Vagina (tissue), 2 donors: ENCODE data around the gene RAB37. TPM values are rescaled to one million over a fixed set of nuclear protein-coding genes. Genes with fewer than 3 reads are reported as not detected.

Experiments
- DNase-seq, 2 donors: peaks; one replicate each; pipeline ENCODE4 v3.0.0-alpha.2; 2017; ENCODE audit errors: extremely low spot score in 2 of 2
- H3K27ac ChIP-seq: fragments of 200-600 bp; sonication (generic); one replicate; pipeline ENCODE4 v1.5.1; 2019
- H3K27me3 ChIP-seq: fragments of 200-600 bp; sonication (generic); one replicate; pipeline ENCODE4 v1.5.1; 2019
- H3K36me3 ChIP-seq, 2 donors: fragments of 200-600 bp; sonication (generic); one replicate each; pipeline ENCODE4 v1.5.1; 2017 to 2019
- H3K4me1 ChIP-seq: fragments of 200-600 bp; sonication (generic); one replicate; pipeline ENCODE4 v1.5.1; 2019
- H3K4me3 ChIP-seq, 2 donors: fragments of 200-600 bp; sonication (generic); 1 replicate in 1 of 2; 2 replicates in 1 of 2; pipeline ENCODE4 v1.5.1; 2016 to 2019
- H3K9me3 ChIP-seq: fragments of 200-600 bp; sonication (generic); one replicate; pipeline ENCODE4 v1.5.1; 2019
- POLR2A ChIP-seq, 2 donors: fragments of 450-650 bp; IDR thresholded peaks; one replicate each; pipeline ENCODE4 v1.6.1; 2017; ENCODE audit warnings: antibody characterized with exemption in 2 of 2, mild to moderate bottlenecking in 2 of 2, moderate library complexity in 2 of 2
- POLR2AphosphoS5 ChIP-seq, 2 donors: sonication (generic); formaldehyde crosslinking; IDR thresholded peaks; one replicate each; pipeline ENCODE4 v1.9.0; 2017; ENCODE audit warnings: antibody characterized with exemption in 2 of 2, mild to moderate bottlenecking in 2 of 2, low read depth in 1 of 2; ENCODE audit not compliant: insufficient read depth in 1 of 2
- intact Hi-C: fragments of 100-400 bp; cut with DNase I; formaldehyde crosslinking; loops from one replicate; pipeline ENCODE4 v1.15.1; 2023
- total RNA-seq: library from RNA; depleted of rRNA; stranded (reverse); fragments of >200 nt; gene quantifications from one replicate; pipeline ENCODE4 v1.2.3, GENCODE V29; 2016
- TF ChIP-seq, protein P1 (sequence below), 3 experiments: fragments of 450-650 bp in 2 of 3; fragments of 200-600 bp in 1 of 3; sonication (generic) in 1 of 3; IDR thresholded peaks; one replicate each; pipeline ENCODE4 v1.5.1; 2017 to 2019; ENCODE audit warnings: antibody characterized with exemption in 3 of 3, mild to moderate bottlenecking in 2 of 3, moderate library complexity in 2 of 3

RAB37 gene
- total RNA-seq, 1 donor from 2014 or later = 7.1 TPM

DNA sequence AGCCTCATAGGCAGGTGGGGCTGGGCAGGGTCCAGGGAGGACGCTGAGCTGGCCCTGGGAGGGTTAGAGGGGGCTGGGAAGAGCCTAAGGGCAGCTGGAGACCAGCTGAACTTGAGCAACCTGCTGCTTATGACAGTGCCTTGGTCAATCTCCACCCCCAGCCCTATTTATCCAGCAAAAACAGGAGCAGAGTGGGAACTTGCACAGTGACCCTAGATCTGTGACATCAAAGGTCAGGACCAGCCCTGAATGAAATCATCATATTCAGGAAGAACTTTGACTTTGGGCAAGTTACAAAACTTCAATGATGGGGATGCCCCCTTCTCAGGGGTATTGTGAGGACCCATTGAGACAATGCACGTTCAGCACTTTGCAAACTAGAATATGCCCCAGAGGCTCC lies 33.7 kb upstream of the RAB37 start:
- H3K36me3 ChIP-seq = no peaks in the 10 kb centered on the region
- DNase-seq = no peak
- H3K4me1 ChIP-seq = no peaks in the 10 kb centered on the region
- no peak overlapping the region for H3K27ac ChIP-seq
- TF ChIP-seq, protein P1, sequence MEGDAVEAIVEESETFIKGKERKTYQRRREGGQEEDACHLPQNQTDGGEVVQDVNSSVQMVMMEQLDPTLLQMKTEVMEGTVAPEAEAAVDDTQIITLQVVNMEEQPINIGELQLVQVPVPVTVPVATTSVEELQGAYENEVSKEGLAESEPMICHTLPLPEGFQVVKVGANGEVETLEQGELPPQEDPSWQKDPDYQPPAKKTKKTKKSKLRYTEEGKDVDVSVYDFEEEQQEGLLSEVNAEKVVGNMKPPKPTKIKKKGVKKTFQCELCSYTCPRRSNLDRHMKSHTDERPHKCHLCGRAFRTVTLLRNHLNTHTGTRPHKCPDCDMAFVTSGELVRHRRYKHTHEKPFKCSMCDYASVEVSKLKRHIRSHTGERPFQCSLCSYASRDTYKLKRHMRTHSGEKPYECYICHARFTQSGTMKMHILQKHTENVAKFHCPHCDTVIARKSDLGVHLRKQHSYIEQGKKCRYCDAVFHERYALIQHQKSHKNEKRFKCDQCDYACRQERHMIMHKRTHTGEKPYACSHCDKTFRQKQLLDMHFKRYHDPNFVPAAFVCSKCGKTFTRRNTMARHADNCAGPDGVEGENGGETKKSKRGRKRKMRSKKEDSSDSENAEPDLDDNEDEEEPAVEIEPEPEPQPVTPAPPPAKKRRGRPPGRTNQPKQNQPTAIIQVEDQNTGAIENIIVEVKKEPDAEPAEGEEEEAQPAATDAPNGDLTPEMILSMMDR (IDR thresholded peaks at IDR 0.05) = no peak
- TF ChIP-seq POLR2AphosphoS5 (IDR thresholded peaks at IDR 0.05; ENCODE audit: insufficient read depth in 1 of 2, low read depth in 1 of 2) (no peak), POLR2A (IDR thresholded peaks at IDR 0.05) (no peak)
- H3K9me3 ChIP-seq = no peaks in the 10 kb centered on the region
- intact Hi-C loops = no loop called here
- H3K4me3 ChIP-seq = no peak overlapping the region
- H3K27me3 ChIP-seq = no peaks in the 10 kb centered on the region

DNA sequence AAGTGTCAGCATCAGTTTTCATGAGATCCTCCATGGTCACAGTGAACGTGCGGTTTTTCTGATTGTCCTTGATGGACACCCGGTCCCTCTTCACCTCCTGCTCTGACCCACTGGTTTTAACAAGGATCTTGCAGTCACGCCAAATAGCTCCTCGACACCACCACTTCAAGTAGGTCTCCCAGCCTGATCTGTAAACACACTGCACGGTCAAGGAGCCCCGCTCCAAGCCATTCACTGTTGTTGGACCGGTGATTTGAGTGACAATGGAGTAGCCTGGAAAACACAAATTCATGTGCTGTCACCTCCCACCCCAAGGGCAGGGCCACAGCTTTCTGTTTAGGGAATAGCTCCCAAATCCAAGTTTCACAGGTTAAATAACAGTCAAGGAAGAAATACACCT lies 32.5 kb upstream of the RAB37 start:
- H3K27ac ChIP-seq = no peak overlapping the region
- no peak overlapping the region for H3K4me3 ChIP-seq
- no peaks in the 10 kb centered on the region for H3K27me3 ChIP-seq
- intact Hi-C loops = no loop called here
- no peaks in the 10 kb centered on the region for H3K36me3 ChIP-seq
- H3K9me3 ChIP-seq = no peaks in the 10 kb centered on the region
- no peaks in the 10 kb centered on the region for H3K4me1 ChIP-seq
- TF ChIP-seq POLR2A (IDR thresholded peaks at IDR 0.05) (no peak), POLR2AphosphoS5 (IDR thresholded peaks at IDR 0.05; ENCODE audit: insufficient read depth in 1 of 2, low read depth in 1 of 2) (no peak)
- TF ChIP-seq, protein P1 (IDR thresholded peaks at IDR 0.05) = no peak
- DNase-seq = no peak

DNA sequence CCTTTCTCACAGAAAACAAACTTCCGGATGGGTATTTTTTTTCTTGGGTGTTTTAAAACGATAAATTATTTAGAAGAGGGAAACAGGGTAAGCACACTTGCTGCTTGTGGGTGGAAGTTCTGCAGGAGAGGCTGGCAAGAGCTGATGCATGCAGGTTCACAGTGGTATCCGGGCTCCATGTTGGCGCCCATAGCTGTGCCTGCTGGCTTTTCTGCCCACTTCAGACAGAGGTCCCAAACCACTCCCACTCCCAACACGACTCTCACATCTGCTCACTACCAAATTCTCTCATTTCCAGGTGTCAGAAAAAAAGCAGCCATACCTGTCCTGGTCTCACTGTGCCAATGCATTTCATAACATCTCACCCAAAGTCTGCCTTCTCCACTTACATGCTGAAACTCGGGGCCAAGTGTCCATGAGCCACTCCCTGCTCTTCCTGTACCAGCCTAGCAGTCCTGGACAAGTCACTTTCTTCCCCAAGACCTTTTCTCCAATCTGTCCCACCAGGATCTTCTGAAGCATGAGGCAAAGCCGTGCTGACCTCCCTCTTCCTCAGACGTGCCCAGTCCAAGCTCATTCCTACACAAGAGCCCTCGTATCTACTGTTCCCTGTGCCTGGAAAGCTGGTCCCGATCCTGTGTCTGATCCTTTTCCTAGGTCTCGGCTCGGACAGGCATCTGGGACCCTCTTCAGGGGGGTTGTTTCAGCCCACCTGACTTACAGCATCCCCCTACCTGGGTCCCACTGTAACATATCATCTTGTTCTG lies 25.8 kb upstream of the RAB37 start:
- no peak overlapping the region for H3K27ac ChIP-seq
- H3K27me3 ChIP-seq = no peaks in the 10 kb centered on the region
- intact Hi-C loops = no loop called here
- no peak overlapping the region for H3K4me3 ChIP-seq
- H3K4me1 ChIP-seq = no peaks in the 10 kb centered on the region
- no peak for DNase-seq
- TF ChIP-seq, protein P1 (IDR thresholded peaks at IDR 0.05) = no peak
- H3K9me3 ChIP-seq = no peaks in the 10 kb centered on the region
- no peaks in the 10 kb centered on the region for H3K36me3 ChIP-seq

DNA sequence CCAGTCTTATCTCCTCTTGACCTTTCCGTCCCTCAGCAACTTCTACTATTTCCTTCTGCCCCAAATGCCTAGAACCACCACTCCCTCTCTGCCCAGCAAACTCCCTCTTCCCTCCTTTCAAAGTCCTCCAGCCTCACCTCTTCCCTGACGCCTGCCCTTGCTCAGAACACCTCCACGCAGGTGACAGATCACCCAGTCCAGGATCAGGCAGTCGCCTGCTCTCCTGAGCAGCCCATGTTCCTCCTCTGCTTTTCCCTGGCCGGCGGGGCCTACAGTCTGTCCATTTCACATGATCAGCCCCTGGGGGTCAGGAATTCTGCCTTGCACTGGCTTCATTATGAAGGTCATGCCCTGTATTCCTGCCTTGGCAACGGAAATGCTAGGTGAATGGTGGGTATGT lies 24.8 kb upstream of the RAB37 start:
- Histone ChIP-seq H3K27ac (no peak overlapping the region), H3K9me3 (no peaks in the 10 kb centered on the region), H3K36me3 (no peaks in the 10 kb centered on the region), H3K4me3 (no peak overlapping the region), H3K27me3 (no peaks in the 10 kb centered on the region), H3K4me1 (no peaks in the 10 kb centered on the region)
- no peak for TF ChIP-seq POLR2AphosphoS5 (IDR thresholded peaks at IDR 0.05; ENCODE audit: insufficient read depth in 1 of 2, low read depth in 1 of 2)
- TF ChIP-seq, protein P1 (IDR thresholded peaks at IDR 0.05) = no peak
- TF ChIP-seq POLR2A (IDR thresholded peaks at IDR 0.05) = no peak
- no peak for DNase-seq
- intact Hi-C loops = no loop called here

DNA sequence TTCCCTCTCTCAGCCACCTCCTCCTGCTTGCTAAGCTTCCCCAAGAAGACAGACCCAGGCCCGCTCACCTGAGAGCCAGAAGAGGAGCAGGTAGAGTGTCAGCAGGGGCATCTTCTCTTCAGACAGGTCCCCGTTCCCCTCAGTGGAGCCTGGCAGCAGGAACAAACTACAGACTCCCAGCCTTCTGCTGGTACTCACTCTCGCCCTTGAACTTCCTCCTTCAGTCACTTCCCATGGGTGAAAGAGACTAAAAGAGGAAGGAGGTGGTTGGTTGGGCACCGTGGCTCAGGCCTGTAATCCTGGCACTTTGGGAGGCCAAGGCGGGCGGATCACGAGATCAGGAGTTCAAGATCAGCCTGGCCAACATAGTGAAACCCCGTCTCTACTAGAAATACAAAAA lies 24.3 kb upstream of the RAB37 start, which contains the start of gene CD300LF:
Gene CD300LF, minus strand, starts transcription at position 168 of the 400 bp plus-strand sequence. Its CDS starts 57 bp downstream, at position 111.
- H3K27ac ChIP-seq = no peak within 1 kb of the TSS
- TF ChIP-seq, protein P1 (IDR thresholded peaks at IDR 0.05) = no peak
- TF ChIP-seq POLR2AphosphoS5 (IDR thresholded peaks at IDR 0.05; ENCODE audit: insufficient read depth in 1 of 2, low read depth in 1 of 2) (no peak), POLR2A (IDR thresholded peaks at IDR 0.05) (no peak)
- no peaks in the 10 kb centered on the region for H3K9me3 ChIP-seq
- no peaks in the 10 kb centered on the region for H3K27me3 ChIP-seq
- no peaks in the 10 kb centered on the region for H3K36me3 ChIP-seq
- no peak for DNase-seq
- no peaks in the 10 kb centered on the region for H3K4me1 ChIP-seq
- intact Hi-C loops = no loop called here
- no peak within 1 kb of the TSS for H3K4me3 ChIP-seq
